GM23248 (cell line): ENCODE measurements around the gene AOPEP. TPM values are rescaled to one million over a fixed set of nuclear protein-coding genes. Genes with fewer than 3 reads are reported as not detected.
A peak's percentile ranks its signal among the peaks of the same experiment; 100 is the strongest.

Source experiments
- DNase-seq: peaks from one replicate; pipeline ENCODE4 v3.0.0-alpha.2; 2015
- H2AFZ ChIP-seq: fragments of 200-600 bp; sonication (generic); 2 replicates; pipeline ENCODE4 v1.6.1; 2016; ENCODE audit warnings: antibody characterized with exemption
- H3F3A ChIP-seq: fragments of 200-600 bp; sonication (generic); 2 replicates; pipeline ENCODE4 v1.6.1; 2016; ENCODE audit warnings: mild to moderate bottlenecking, antibody characterized with exemption, mixed run types; ENCODE audit not compliant: insufficient read depth
- H3K27ac ChIP-seq: fragments of 200-600 bp; sonication (generic); 2 replicates; pipeline ENCODE4 v1.5.1; 2016; ENCODE audit warnings: mild to moderate bottlenecking
- H3K27me3 ChIP-seq: fragments of 200-600 bp; sonication (generic); replicated peaks from 2 replicates; pipeline ENCODE4 v1.6.1; 2016; ENCODE audit warnings: mild to moderate bottlenecking; ENCODE audit not compliant: insufficient read depth
- H3K36me3 ChIP-seq: fragments of 200-600 bp; sonication (generic); 2 replicates; pipeline ENCODE4 v1.6.1; 2016; ENCODE audit warnings: low read depth, mild to moderate bottlenecking
- H3K4me1 ChIP-seq: fragments of 200-600 bp; sonication (generic); 2 replicates; pipeline ENCODE4 v1.6.1; 2016; ENCODE audit warnings: mild to moderate bottlenecking; ENCODE audit not compliant: insufficient read depth
- H3K4me2 ChIP-seq: fragments of 200-600 bp; sonication (generic); one replicate; pipeline ENCODE4 v1.6.1; 2016; ENCODE audit warnings: mild to moderate bottlenecking; ENCODE audit not compliant: unreplicated experiment
- H3K4me3 ChIP-seq: fragments of 200-600 bp; sonication (generic); 2 replicates; pipeline ENCODE4 v1.5.1; 2016; ENCODE audit warnings: mild to moderate bottlenecking
- H3K79me2 ChIP-seq: fragments of 200-600 bp; sonication (generic); 2 replicates; pipeline ENCODE4 v1.6.1; 2016; ENCODE audit warnings: mild to moderate bottlenecking; ENCODE audit not compliant: insufficient read depth
- H3K9ac ChIP-seq: fragments of 200-600 bp; sonication (generic); 2 replicates; pipeline ENCODE4 v1.6.1; 2016; ENCODE audit warnings: mild to moderate bottlenecking
- H3K9me2 ChIP-seq: fragments of 200-600 bp; sonication (generic); 2 replicates; pipeline ENCODE4 v1.6.1; 2016; ENCODE audit warnings: mixed run types, mild to moderate bottlenecking, moderate library complexity; ENCODE audit not compliant: insufficient read depth
- H3K9me3 ChIP-seq: fragments of 200-600 bp; sonication (generic); one replicate; pipeline ENCODE4 v1.6.1; 2017; ENCODE audit warnings: low read depth
- H4K20me1 ChIP-seq: fragments of 200-600 bp; sonication (generic); 2 replicates; pipeline ENCODE4 v1.6.0; 2016; ENCODE audit not compliant: insufficient read depth
- EZH2 ChIP-seq: fragments of 200-600 bp; sonication (generic); IDR thresholded peaks from 2 replicates; pipeline ENCODE4 v1.6.1; 2018; ENCODE audit warnings: antibody characterized with exemption, mild to moderate bottlenecking; ENCODE audit not compliant: insufficient read depth, poor library complexity, severe bottlenecking
- EZH2phosphoT487 ChIP-seq: fragments of 200-600 bp; sonication (generic); IDR thresholded peaks from 2 replicates; pipeline ENCODE4 v1.6.1; 2018; ENCODE audit warnings: antibody characterized with exemption, moderate library complexity, mild to moderate bottlenecking, low read depth; ENCODE audit not compliant: insufficient read depth
- WGBS, 2 experiments: methylation state at CpG; one replicate each; pipeline ENCODE4 v1.1.6; 2015 to 2017; ENCODE audit warnings: low lambda C conversion rate in 2 of 2, low coverage in 1 of 2; ENCODE audit errors: missing lambda C conversion rate in 2 of 2; 5-methylcytosine and 5-hydroxymethylcytosine counted together
- in situ Hi-C: fragments of 300-500 bp; cut with MboI; formaldehyde crosslinking; loops from 2 replicates; pipeline ENCODE4 v1.15.0; 2020
- polyA plus RNA-seq: library from polyadenylated mRNA; unstranded; fragments of >200 nt; fragmentation: Nextera tagmentation; extraction: Ambion mirVana; gene quantifications from 2 replicates; pipeline ENCODE4 v1.2.1, GENCODE V29; 2016
- total RNA-seq: library from RNA; depleted of rRNA; stranded (reverse); fragments of >200 nt; shearing (Covaris generic); gene quantifications from 2 replicates; pipeline ENCODE4 v1.2.3, GENCODE V29; 2014

The AOPEP gene
- total and polyA plus RNA-seq, 2 experiments from 2014 or later, result 90.0 to 120 TPM

DNA sequence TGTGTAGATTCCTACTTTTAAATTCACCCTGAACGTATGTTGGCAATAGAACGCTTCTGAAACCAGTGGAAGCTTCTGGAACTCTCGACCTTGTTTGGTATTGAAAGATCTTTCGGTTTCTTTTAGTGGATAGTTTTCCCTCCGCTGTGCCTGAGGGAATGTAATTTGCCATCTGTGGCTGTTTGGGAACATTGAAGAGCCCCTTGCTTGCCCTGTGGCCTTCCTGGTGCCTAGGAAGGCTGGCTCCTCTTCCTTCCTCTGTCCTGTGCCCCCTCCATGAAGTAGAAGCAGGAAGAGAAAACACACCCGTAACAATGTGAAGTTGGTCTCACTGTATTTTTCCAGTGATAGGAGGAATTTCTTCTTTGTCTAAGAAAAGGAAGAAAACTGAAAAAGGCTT, 274.3 kb downstream of the AOPEP start:
- DNase-seq, result no peak
- in situ Hi-C loops, result loop anchor here (25.0 kb wide), 1 partner anchor 214 kb away; no protein-coding TSS in a partner anchor

DNA sequence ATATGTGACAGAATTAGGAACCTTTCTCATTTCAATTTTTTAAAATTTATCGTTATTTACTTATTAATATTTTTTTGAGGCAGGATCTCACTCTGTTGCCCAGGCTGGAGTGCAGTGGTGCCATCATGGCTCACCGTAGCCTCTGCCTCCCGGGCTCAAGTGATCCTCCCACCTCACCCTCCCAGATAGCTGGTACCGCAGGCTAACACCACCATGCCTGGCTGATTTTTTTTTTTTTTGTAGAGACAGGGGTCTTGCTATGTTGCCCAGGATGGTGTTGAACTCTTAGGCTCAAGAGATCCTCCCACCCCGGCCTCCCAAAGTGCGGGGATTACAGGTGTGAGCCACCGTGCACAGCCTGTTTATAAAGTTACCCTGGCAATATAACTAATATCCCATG, 275.2 kb downstream of the AOPEP start:
- Histone ChIP-seq H2AFZ (no peak overlapping the region), H3K4me1 (peaks cover 10% of the 10 kb centered on the region), H3K36me3 (peaks cover 8% of the 10 kb centered on the region; the same call in 1 of the 2 replicates), H3K4me2 (no peak overlapping the region), H3K9ac (no peak overlapping the region), H3K4me3 (no peak overlapping the region), H3K9me2 (no peaks in the 10 kb centered on the region), H3K27me3 (no peaks in the 10 kb centered on the region), H3K27ac (no peak overlapping the region), H3K9me3 (no peaks in the 10 kb centered on the region), H4K20me1 (no peaks in the 10 kb centered on the region), H3F3A (peaks cover 28% of the 10 kb centered on the region), H3K79me2 (peaks cover 40% of the 10 kb centered on the region)
- no peak for TF ChIP-seq EZH2phosphoT487
- TF ChIP-seq EZH2, result no peak
- no peak for DNase-seq
- in situ Hi-C loops, result loop anchor here (25.0 kb wide), 1 partner anchor 214 kb away; no protein-coding TSS in a partner anchor
- WGBS, 2 experiments, result 97% methylated on average over 7 of the region's 7 CpGs

More for the DNA sequence above, 274.3 kb downstream of the AOPEP start:
- peaks cover 5% of the 10 kb centered on the region; the same call in 1 of the 2 replicates for H3K36me3 ChIP-seq
- H3K4me1 ChIP-seq, result peaks cover 19% of the 10 kb centered on the region
- H3K9me2 ChIP-seq, result no peaks in the 10 kb centered on the region
- H3F3A ChIP-seq, result peaks cover 28% of the 10 kb centered on the region
- no peaks in the 10 kb centered on the region for H3K9me3 ChIP-seq
- H2AFZ ChIP-seq, result no peak overlapping the region
- H3K4me3 ChIP-seq, result no peak overlapping the region
- TF ChIP-seq EZH2, result no peak
- no peak for TF ChIP-seq EZH2phosphoT487
- no peak overlapping the region for H3K9ac ChIP-seq
- H3K79me2 ChIP-seq, result peaks cover 31% of the 10 kb centered on the region
- H3K4me2 ChIP-seq, result no peak overlapping the region
- 96 to 98% methylated on average over 6 of the region's 6 CpGs for WGBS, 2 experiments
- no peak overlapping the region for H3K27ac ChIP-seq
- no peaks in the 10 kb centered on the region for H3K27me3 ChIP-seq
- no peaks in the 10 kb centered on the region for H4K20me1 ChIP-seq

GRCh38 chr9:95003689-95004410, 277.4 kb downstream of the AOPEP start:
- no peaks in the 10 kb centered on the region for H4K20me1 ChIP-seq
- peaks cover 22% of the 10 kb centered on the region for H3K4me1 ChIP-seq
- 12 to 13% methylated on average over 19 of the region's 19 CpGs for WGBS, 2 experiments
- H3K27ac ChIP-seq, result peak overlapping the region; percentile 87
- in situ Hi-C loops, result loop anchor here (25.0 kb wide), 1 partner anchor 217 kb away; no protein-coding TSS in a partner anchor
- no peaks in the 10 kb centered on the region for H3K9me2 ChIP-seq
- peak overlapping the region; percentile 97 for H3K9ac ChIP-seq
- peak overlapping the region; percentile 83 for H3K4me2 ChIP-seq
- H3K4me3 ChIP-seq, result peak overlapping the region; percentile 82
- TF ChIP-seq EZH2phosphoT487 (no peak), EZH2 (no peak)
- H3K36me3 ChIP-seq, result peaks cover 28% of the 10 kb centered on the region
- no peaks in the 10 kb centered on the region for H3K27me3 ChIP-seq
- no peaks in the 10 kb centered on the region for H3K9me3 ChIP-seq
- peaks cover 49% of the 10 kb centered on the region for H3F3A ChIP-seq
- peak; percentile 83 for DNase-seq
- peak overlapping the region; percentile 69 for H2AFZ ChIP-seq
- H3K79me2 ChIP-seq, result peaks cover 61% of the 10 kb centered on the region

DNA sequence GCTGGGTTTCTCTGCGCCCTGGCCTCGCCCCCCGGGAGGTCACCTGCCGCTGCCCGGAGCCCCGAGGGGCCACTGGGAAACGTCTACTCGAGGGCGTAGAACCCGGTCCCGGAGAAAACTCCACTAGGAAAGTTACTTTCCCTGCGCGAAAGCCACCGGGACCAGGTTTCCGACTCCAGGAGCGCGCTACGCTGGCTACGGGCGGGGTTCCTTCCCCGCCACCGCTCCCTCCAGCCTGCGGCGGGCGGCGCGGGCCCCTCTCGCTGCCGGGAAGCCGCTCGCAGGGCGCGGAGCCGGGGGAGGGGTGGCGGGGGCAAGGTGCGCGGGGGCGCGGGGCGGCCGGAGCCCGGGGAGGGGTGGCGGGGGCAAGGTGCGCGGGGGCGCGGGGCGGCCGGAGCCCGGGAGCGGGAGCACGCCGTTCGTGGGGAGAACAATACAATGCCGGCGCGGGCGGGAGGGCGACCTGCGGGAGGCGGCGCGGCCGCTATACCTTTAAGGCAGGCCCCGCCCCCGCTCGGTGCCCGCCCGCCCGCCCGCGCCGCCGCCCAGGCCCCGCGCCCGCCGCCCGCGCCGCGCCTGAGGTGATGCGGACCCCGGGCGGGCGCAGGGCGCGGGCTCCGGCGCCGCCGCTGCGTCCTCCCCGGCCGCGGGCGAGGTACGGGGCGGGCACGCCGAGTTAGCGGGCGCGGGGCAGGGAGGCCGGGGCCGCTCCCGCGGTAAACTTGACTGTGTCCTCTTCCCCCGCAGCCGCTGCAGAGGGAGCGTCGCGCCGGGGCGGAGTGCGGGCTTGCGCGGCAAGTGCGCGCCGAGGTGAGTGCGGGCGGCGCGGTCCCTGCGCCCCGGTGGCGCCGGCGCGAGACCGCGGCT, 278.1 kb downstream of the AOPEP start:
- Histone ChIP-seq H3K36me3 (peaks cover 34% of the 10 kb centered on the region), H3K27me3 (no peaks in the 10 kb centered on the region), H3K9me2 (no peaks in the 10 kb centered on the region), H3K9ac (peak overlapping the region; percentile 97), H3K9me3 (no peaks in the 10 kb centered on the region), H3F3A (peaks cover 55% of the 10 kb centered on the region), H2AFZ (peak overlapping the region; percentile 69), H4K20me1 (no peaks in the 10 kb centered on the region), H3K27ac (peak overlapping the region; percentile 87), H3K4me3 (peak overlapping the region; percentile 85), H3K79me2 (peaks cover 69% of the 10 kb centered on the region), H3K4me2 (peak overlapping the region; percentile 83), H3K4me1 (peaks cover 30% of the 10 kb centered on the region)
- TF ChIP-seq EZH2phosphoT487 (no peak), EZH2 (no peak)
- 0 to 1% methylated on average over 48 to 100 of the region's 133 CpGs for WGBS, 2 experiments
- in situ Hi-C loops, result loop anchor here (25.0 kb wide), 1 partner anchor 217 kb away; no protein-coding TSS in a partner anchor
- DNase-seq, result peak; percentile 83
